Fibroblast of the aortic adventitia (primary cell): ENCODE measurements around the gene SHB. TPM values are rescaled to one million over a fixed set of nuclear protein-coding genes. Genes with fewer than 3 reads are reported as not detected.

ENCODE experiments used
- DNase-seq: peaks from one replicate; pipeline ENCODE4 v3.0.0-alpha.2; 2010; ENCODE audit warnings: low read depth
- H3K4me3 ChIP-seq: 2 replicates; pipeline ENCODE4 v1.5.1; 2011; ENCODE audit warnings: low read depth, mild to moderate bottlenecking, control low read depth, low read length, moderate library complexity
- total RNA-seq: library from RNA; depleted of rRNA; stranded (reverse); fragments of >200 nt; gene quantifications from 2 replicates; pipeline ENCODE4 v1.2.3, GENCODE V29; 2012; ENCODE audit warnings: low replicate concordance
- TF ChIP-seq, protein P1 (sequence below): IDR thresholded peaks from 2 replicates; pipeline ENCODE4 v1.5.1; 2011; ENCODE audit warnings: mild to moderate bottlenecking, low read length, control low read depth, inconsistent platforms; ENCODE audit not compliant: insufficient read depth

Gene SHB
- total RNA-seq, 1 donor: 26.5 TPM

DNA sequence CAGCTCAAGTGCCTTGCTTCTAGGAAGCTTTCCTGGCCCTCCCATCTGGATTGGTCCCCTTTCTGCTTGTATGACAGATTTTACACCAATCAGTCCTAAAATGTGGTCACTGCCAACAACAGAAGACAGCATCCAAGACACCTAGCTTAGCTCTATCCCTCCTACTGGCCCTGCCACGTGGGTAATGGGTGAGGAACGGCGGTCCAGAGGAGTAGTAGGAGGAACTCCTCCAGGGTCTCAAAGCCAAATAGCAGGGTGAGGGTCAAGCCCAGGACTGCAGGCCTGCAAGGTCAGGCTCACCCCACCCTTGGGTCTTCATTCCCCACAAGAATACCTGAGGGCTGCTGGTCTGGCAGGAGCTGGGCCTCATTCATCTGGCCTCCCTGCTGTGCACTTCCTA, 108.4 kb downstream of the SHB start:
- no peak for DNase-seq
- TF ChIP-seq, protein P1, sequence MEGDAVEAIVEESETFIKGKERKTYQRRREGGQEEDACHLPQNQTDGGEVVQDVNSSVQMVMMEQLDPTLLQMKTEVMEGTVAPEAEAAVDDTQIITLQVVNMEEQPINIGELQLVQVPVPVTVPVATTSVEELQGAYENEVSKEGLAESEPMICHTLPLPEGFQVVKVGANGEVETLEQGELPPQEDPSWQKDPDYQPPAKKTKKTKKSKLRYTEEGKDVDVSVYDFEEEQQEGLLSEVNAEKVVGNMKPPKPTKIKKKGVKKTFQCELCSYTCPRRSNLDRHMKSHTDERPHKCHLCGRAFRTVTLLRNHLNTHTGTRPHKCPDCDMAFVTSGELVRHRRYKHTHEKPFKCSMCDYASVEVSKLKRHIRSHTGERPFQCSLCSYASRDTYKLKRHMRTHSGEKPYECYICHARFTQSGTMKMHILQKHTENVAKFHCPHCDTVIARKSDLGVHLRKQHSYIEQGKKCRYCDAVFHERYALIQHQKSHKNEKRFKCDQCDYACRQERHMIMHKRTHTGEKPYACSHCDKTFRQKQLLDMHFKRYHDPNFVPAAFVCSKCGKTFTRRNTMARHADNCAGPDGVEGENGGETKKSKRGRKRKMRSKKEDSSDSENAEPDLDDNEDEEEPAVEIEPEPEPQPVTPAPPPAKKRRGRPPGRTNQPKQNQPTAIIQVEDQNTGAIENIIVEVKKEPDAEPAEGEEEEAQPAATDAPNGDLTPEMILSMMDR: no peak
- no peak overlapping the region for H3K4me3 ChIP-seq

DNA sequence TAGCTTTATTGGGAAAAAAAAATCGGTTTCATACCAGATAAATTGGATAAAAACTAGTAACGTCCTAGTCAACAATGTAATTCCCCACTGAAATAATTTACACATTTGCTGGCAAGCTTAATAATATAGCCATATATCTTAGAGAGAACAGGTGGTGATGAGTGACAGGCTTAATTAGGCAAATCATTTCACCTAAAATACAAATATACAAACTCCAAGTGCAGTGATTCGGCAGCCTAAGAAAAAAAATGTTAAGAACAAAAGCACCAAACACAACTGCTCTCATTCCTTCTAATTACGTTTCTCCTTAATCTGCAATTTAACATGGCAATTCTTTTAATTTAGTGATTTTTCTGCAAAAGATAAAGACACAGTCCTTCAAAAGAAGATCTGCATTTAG, 109.1 kb downstream of the SHB start:
- TF ChIP-seq, protein P1: no peak

DNA sequence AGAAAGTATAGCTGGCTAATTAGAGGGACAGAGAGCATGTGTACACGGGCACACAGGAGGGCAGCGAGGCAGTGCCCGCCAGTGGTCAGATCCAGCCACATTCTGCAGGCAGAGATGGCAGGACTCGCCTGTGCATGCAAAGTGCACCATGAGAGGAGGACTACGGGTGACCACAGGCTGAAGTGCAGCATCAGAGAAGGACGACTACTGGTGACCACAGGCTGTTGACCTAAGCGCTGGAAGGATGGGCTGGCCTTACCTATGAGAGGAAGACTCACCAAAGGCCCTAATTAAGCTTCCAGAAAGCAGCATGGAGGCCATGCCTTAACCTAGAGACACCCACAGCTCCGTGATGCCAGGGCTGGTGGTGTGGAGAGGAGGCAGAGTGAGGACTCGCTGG, 110.9 kb downstream of the SHB start:
- TF ChIP-seq, protein P1: no peak
- no peak for DNase-seq
- no peak overlapping the region for H3K4me3 ChIP-seq

More for the DNA sequence above, 109.1 kb downstream of the SHB start:
- H3K4me3 ChIP-seq: no peak overlapping the region
- no peak for DNase-seq

DNA sequence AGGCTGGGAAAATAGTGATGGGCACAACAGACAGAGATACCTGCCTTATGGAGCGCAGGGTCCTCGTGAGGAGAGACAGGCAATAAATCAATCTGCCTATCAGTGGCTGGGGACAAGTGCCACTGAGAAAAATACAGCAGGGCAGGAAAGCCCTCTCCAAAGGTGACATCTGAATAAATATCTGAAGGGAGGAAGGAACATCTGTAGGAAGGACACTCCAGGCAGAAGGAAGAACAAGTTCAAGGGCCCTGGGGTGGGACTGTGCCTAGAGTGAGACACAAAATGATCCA, 111.4 kb downstream of the SHB start:
- no peak overlapping the region for H3K4me3 ChIP-seq

DNA sequence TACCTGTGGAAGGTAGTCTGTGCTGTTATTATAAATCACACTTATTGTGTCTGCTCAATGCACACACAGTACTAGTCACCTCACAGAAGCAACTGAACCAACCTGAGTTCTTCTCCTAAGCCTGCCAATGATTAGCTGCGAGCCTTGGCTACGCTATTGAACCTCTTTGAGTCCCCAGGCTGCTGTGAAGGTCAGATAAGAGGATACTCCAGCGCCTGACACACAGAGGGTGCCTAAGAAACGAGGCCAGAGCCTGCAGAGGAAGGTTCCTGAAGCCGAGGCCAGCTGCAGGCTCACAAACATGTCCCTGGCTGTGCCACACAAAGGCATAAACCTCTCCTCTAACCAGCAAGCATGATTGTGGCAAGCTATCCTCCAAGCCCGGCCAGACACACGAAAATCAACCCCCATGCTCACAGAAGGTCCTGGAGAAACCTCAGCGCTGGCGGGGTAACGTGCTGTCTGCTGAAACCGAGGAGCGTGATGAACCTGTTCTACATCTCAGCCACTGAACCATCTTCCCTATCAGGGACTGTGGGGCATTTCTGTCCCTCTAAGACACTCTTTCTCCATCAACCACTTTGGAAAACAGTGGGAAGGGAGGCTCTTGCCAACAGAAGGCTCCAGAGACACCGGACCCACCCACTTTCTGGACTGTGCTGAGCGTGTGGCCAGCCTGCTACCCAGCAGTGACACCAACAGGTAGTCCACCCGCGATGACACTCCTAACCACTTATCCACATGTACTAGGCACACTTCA, 111.9 kb downstream of the SHB start:
- no peak for DNase-seq
- no peak overlapping the region for H3K4me3 ChIP-seq
- TF ChIP-seq, protein P1: no peak

More for the DNA sequence above, 111.4 kb downstream of the SHB start:
- TF ChIP-seq, protein P1: no peak
- no peak for DNase-seq

DNA sequence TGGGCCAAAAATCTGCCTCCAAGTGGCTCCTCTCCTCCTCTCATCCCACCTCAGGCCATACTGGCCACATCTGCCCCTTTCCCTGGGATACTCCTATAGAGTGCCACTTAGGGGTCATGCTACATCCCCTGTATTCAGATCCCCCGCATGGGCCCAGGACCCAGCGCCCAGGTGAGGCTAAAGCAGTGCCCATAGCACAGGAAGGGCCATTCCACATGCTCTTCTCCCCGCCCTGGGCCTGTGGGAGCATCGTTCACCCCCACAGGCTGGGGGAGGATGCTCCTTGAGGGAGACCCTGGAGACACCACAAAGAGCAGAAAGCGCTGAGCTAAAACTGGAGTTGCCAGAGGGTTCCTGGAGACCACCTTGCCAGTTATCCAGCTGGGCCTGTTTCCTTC, 112.6 kb downstream of the SHB start:
- TF ChIP-seq, protein P1: no peak
- no peak overlapping the region for H3K4me3 ChIP-seq
- no peak for DNase-seq
